CD14-positive monocyte (primary cell): ENCODE data around the gene CTNND1. TPM values are rescaled to one million over a fixed set of nuclear protein-coding genes. Genes with fewer than 3 reads are reported as not detected.

Experiments
- DNase-seq, 3 donors: peaks; one replicate each; pipeline ENCODE4 v3.0.0-alpha.2; 2011 to 2022
- H2AFZ ChIP-seq: 2 replicates; pipeline ENCODE4 v1.6.0; 2012; ENCODE audit warnings: mild to moderate bottlenecking, low read depth, low read length, inconsistent platforms; ENCODE audit not compliant: insufficient read depth, poor library complexity, severe bottlenecking
- H3K27ac ChIP-seq, 2 donors: 1 replicate in 1 of 2; 2 replicates in 1 of 2; pipeline ENCODE4 v1.5.1; 2012 to 2013; ENCODE audit warnings: low read length in 2 of 2, control low read depth in 1 of 2, inconsistent platforms in 1 of 2, low read depth in 1 of 2, mild to moderate bottlenecking in 1 of 2
- H3K27me3 ChIP-seq, 2 donors: one replicate each; pipeline versions ENCODE4 v1.6.0 to v1.6.1; 2011 to 2013; ENCODE audit warnings: low read length in 2 of 2; ENCODE audit not compliant: control insufficient read depth in 2 of 2, insufficient read depth in 2 of 2
- H3K36me3 ChIP-seq, 2 donors: replicated peaks in 1 of 2; 1 replicate in 1 of 2; 2 replicates in 1 of 2; pipeline versions ENCODE4 v1.5.1 to v1.6.1; 2012 to 2013; ENCODE audit warnings: low read length in 2 of 2, control low read depth in 1 of 2, inconsistent platforms in 1 of 2, mild to moderate bottlenecking in 1 of 2; ENCODE audit not compliant: insufficient read depth in 2 of 2, control insufficient read depth in 1 of 2
- H3K4me1 ChIP-seq, 2 donors: 1 replicate in 1 of 2; 2 replicates in 1 of 2; pipeline versions ENCODE4 v1.5.1 to v1.6.1; 2012 to 2013; ENCODE audit warnings: low read length in 2 of 2, control low read depth in 1 of 2, inconsistent platforms in 1 of 2, mild to moderate bottlenecking in 1 of 2, moderate library complexity in 1 of 2; ENCODE audit not compliant: insufficient read depth in 2 of 2, control insufficient read depth in 1 of 2
- H3K4me2 ChIP-seq: replicated peaks from 2 replicates; pipeline ENCODE3; 2012; ENCODE audit warnings: low read length, moderate library complexity, mild to moderate bottlenecking; ENCODE audit not compliant: poor library complexity, severe bottlenecking; ENCODE audit errors: extremely low read depth
- H3K4me3 ChIP-seq, 3 experiments: fragments of 200-600 bp in 1 of 3; sonication (generic) in 1 of 3; replicated peaks in 1 of 3; 1 replicate in 2 of 3; 2 replicates in 1 of 3; pipeline ENCODE4 v1.5.1; 2011 to 2013; ENCODE audit warnings: low read length in 3 of 3, mild to moderate bottlenecking in 3 of 3, control low read depth in 2 of 3, low read depth in 2 of 3, inconsistent platforms in 1 of 3, moderate library complexity in 1 of 3
- H3K79me2 ChIP-seq: 2 replicates; pipeline ENCODE4 v1.6.0; 2012; ENCODE audit warnings: mild to moderate bottlenecking, control low read depth, inconsistent platforms, low read length, moderate library complexity; ENCODE audit not compliant: insufficient read depth
- H3K9ac ChIP-seq: 2 replicates; pipeline ENCODE4 v1.6.0; 2017; ENCODE audit warnings: low read length, mild to moderate bottlenecking; ENCODE audit not compliant: insufficient read depth, poor library complexity, severe bottlenecking
- H3K9me3 ChIP-seq, 2 donors: replicated peaks in 1 of 2; 1 replicate in 1 of 2; 2 replicates in 1 of 2; pipeline versions ENCODE4 v1.5.1 to v1.6.1; 2012 to 2013; ENCODE audit warnings: low read length in 2 of 2, control low read depth in 1 of 2; ENCODE audit not compliant: control insufficient read depth in 1 of 2, insufficient read depth in 1 of 2
- H4K20me1 ChIP-seq: 2 replicates; pipeline ENCODE4 v1.6.0; 2012; ENCODE audit warnings: mild to moderate bottlenecking, low read length, control low read depth, moderate library complexity; ENCODE audit not compliant: insufficient read depth
- H3K27ac Mint-ChIP-seq, 7 donors: one replicate each; pipeline ENCODE4 v1.8.0; 2020; ENCODE audit warnings: mild to moderate bottlenecking in 7 of 7, mixed read lengths in 7 of 7, moderate library complexity in 6 of 7, inconsistent platforms in 2 of 7
- H3K27me3 Mint-ChIP-seq, 3 donors: one replicate each; pipeline ENCODE4 v1.8.0; 2021 to 2022; ENCODE audit warnings: low read depth in 3 of 3, mild to moderate bottlenecking in 3 of 3, mixed read lengths in 3 of 3, moderate library complexity in 3 of 3, inconsistent platforms in 1 of 3
- H3K36me3 Mint-ChIP-seq, 2 donors: one replicate each; pipeline ENCODE4 v1.8.0; 2020; ENCODE audit warnings: mixed read lengths in 2 of 2, inconsistent platforms in 1 of 2, mild to moderate bottlenecking in 1 of 2
- H3K4me1 Mint-ChIP-seq: one replicate; pipeline ENCODE4 v1.8.0; 2020; ENCODE audit warnings: mild to moderate bottlenecking, mixed read lengths
- H3K4me3 Mint-ChIP-seq, 2 donors: one replicate each; pipeline ENCODE4 v1.8.0; 2020; ENCODE audit warnings: mild to moderate bottlenecking in 2 of 2, mixed read lengths in 2 of 2, moderate library complexity in 1 of 2
- H3K9me3 Mint-ChIP-seq, 7 donors: one replicate each; pipeline ENCODE4 v1.8.0; 2020 to 2022; ENCODE audit warnings: mixed read lengths in 7 of 7, mild to moderate bottlenecking in 6 of 7, moderate library complexity in 6 of 7, inconsistent platforms in 2 of 7
- WGBS: methylation state at CpG from one replicate; pipeline ENCODE4 v1.1.5; 2013; ENCODE audit warnings: missing lambda C conversion rate; ENCODE audit not compliant: insufficient coverage; 5-methylcytosine and 5-hydroxymethylcytosine counted together
- intact Hi-C, 2 donors: fragments of 100-400 bp; cut with micrococcal nuclease; formaldehyde crosslinking; loops; one replicate each; pipeline versions ENCODE4 v1.15.0 to v1.15.1; 2023
- polyA plus RNA-seq, 3 donors: library from polyadenylated mRNA; depleted of rRNA in 1 of 3; unstranded in 2 of 3; stranded (reverse) in 1 of 3; fragments of 300-500 nt in 2 of 3; fragments of >200 nt in 1 of 3; fragmentation: Illumina TruSeq in 2 of 3; gene quantifications; 1 replicate in 2 of 3; 2 replicates in 1 of 3; pipeline ENCODE4 v1.2.3, GENCODE V29; 2012 to 2021
- TF ChIP-seq, protein P1 (sequence below): fragments of 200-600 bp; IDR thresholded peaks from one replicate; pipeline ENCODE4 v1.8.0; 2022; ENCODE audit warnings: antibody characterized with exemption, mild to moderate bottlenecking

CTNND1 gene
- polyA plus RNA-seq, 3 donors = 10.8 to 36.0 (median 13.7) TPM

DNA sequence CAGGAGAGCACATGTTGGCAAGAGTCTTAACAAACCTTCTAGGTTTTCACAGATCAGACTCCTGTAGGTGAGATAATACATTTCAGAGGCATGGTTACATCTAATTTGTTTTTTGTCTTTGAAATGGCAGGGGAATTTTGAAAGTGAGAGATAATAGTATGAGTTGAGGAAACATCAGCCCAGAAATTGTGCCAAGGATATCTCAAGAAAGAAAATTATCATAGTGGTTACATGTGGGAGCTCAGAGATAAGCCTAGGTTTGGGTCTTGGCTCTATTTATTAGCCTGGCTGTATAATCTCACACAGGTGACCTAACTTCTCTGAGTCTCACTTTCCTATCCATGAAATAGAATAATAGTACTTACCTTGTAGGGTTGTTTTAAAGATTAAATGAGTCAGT lies 10.4 kb upstream of the CTNND1 start:
- intact Hi-C loops = no loop called here

DNA sequence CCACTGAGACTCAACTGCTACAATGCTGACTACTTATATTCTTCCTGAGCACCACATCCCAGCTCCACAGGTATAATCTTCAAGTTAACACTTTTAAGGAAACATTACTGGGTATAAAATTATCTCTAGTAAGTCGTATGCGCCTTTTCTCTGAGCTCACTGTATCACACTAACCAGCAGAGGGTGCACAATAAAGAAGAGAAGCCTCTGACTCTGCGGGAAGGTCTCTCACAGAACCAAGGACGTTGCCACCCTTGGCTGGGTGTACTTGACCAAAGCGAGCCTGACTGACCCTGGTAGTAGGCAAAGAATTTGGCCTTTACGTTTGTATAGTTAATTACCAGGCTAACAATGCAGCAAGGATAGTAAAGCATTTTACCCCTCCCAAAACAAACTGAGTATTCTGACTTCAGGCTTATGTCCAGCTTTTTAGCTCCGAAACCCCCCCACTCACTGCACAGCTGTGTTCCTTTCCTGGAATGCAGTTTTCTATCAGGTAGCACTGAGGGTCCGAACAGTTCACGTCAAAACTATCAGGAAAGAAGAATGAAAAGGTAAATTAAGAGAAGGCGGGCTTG lies 9.8 kb upstream of the CTNND1 start, which contains the start of gene BTBD18:
Gene BTBD18, minus strand, starts transcription at position 144 of the 578 bp plus-strand sequence. CDS start 631 bp downstream, outside the sequence.
- H3K4me2 ChIP-seq = no peak within 1 kb of the TSS
- Mint-ChIP-seq H3K4me3 (no peak within 1 kb of the TSS), H3K27ac (peak within 1 kb of the TSS in 1 of 7 donors; percentile 72), H3K4me1 (peaks cover 3% of the 10 kb centered on the region), H3K9me3 (peaks cover 0 to 9% (median 4%) of the 10 kb centered on the region in 7 donors), H3K36me3 (peaks cover 6 to 11% of the 10 kb centered on the region in 2 donors), H3K27me3 (no peaks in the 10 kb centered on the region)
- no peaks in the 10 kb centered on the region for H3K4me1 ChIP-seq
- peak; percentile 12 to 31 (median 19) for DNase-seq
- H3K27ac ChIP-seq = no peak within 1 kb of the TSS
- intact Hi-C loops = no loop called here
- no peak within 1 kb of the TSS for H3K9ac ChIP-seq
- TF ChIP-seq, protein P1, sequence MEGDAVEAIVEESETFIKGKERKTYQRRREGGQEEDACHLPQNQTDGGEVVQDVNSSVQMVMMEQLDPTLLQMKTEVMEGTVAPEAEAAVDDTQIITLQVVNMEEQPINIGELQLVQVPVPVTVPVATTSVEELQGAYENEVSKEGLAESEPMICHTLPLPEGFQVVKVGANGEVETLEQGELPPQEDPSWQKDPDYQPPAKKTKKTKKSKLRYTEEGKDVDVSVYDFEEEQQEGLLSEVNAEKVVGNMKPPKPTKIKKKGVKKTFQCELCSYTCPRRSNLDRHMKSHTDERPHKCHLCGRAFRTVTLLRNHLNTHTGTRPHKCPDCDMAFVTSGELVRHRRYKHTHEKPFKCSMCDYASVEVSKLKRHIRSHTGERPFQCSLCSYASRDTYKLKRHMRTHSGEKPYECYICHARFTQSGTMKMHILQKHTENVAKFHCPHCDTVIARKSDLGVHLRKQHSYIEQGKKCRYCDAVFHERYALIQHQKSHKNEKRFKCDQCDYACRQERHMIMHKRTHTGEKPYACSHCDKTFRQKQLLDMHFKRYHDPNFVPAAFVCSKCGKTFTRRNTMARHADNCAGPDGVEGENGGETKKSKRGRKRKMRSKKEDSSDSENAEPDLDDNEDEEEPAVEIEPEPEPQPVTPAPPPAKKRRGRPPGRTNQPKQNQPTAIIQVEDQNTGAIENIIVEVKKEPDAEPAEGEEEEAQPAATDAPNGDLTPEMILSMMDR = peak; percentile 25
- no peaks in the 10 kb centered on the region for H3K27me3 ChIP-seq
- 89% methylated on average over 3 of the region's 10 CpGs for WGBS
- H4K20me1 ChIP-seq = no peaks in the 10 kb centered on the region
- no peaks in the 10 kb centered on the region for H3K79me2 ChIP-seq
- H2AFZ ChIP-seq = no peak within 1 kb of the TSS
- no peak within 1 kb of the TSS for H3K4me3 ChIP-seq
- peaks cover 0 to 8% of the 10 kb centered on the region in 2 donors for H3K36me3 ChIP-seq
- peaks cover 0 to 9% of the 10 kb centered on the region in 2 donors for H3K9me3 ChIP-seq

More for the DNA sequence above, 10.4 kb upstream of the CTNND1 start:
- Histone ChIP-seq H2AFZ (no peak overlapping the region), H3K36me3 (peaks cover under 1 to 11% of the 10 kb centered on the region in 2 donors), H3K4me2 (no peak overlapping the region), H3K9me3 (peaks cover 0 to 9% of the 10 kb centered on the region in 2 donors), H3K27me3 (no peaks in the 10 kb centered on the region), H3K9ac (no peak overlapping the region), H3K4me3 (no peak overlapping the region), H3K27ac (no peak overlapping the region), H3K79me2 (no peaks in the 10 kb centered on the region), H3K4me1 (no peaks in the 10 kb centered on the region), H4K20me1 (no peaks in the 10 kb centered on the region)
- Mint-ChIP-seq H3K27ac (no peak overlapping the region), H3K27me3 (no peaks in the 10 kb centered on the region), H3K36me3 (peaks cover 7 to 15% of the 10 kb centered on the region in 2 donors), H3K9me3 (peaks cover 0 to 9% (median 4%) of the 10 kb centered on the region in 7 donors), H3K4me1 (peaks cover 3% of the 10 kb centered on the region), H3K4me3 (no peak overlapping the region)
- no peak for DNase-seq
- TF ChIP-seq, protein P1 = no peak
